HG03039 (cell line): ENCODE results near the gene C19orf73.

Experiments
- ATAC-seq: cut with Tn5 transposase; IDR thresholded peaks from one replicate; pipeline ENCODE4 v1.9.1; 2021; ENCODE audit warnings: mild to moderate bottlenecking, moderate library complexity; ENCODE audit not compliant: unreplicated experiment

C19orf73 gene

GRCh38 chr19:49070416-49070815 lies 48.5 kb downstream of the C19orf73 start:
- ATAC-seq: no peak

- ATAC-seq: no peak
Measured at GRCh38 chr19:49069026-49069425, 49.9 kb downstream of the C19orf73 start.
